Middle frontal gyrus (tissue), 1 donor: ENCODE results near the gene C1QTNF3.
"Not testable (repeated sequence)": the region's sequence is repeated elsewhere in the genome, so short reads cannot be mapped to it uniquely, and the experiment has no call there.

Experiments used
- DNase-seq: peaks from one replicate; pipeline ENCODE4 v3.0.0-alpha.2; 2015; ENCODE audit warnings: low spot score; ENCODE audit errors: extremely low spot score

C1QTNF3 gene, protein sequence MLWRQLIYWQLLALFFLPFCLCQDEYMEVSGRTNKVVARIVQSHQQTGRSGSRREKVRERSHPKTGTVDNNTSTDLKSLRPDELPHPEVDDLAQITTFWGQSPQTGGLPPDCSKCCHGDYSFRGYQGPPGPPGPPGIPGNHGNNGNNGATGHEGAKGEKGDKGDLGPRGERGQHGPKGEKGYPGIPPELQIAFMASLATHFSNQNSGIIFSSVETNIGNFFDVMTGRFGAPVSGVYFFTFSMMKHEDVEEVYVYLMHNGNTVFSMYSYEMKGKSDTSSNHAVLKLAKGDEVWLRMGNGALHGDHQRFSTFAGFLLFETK

DNA sequence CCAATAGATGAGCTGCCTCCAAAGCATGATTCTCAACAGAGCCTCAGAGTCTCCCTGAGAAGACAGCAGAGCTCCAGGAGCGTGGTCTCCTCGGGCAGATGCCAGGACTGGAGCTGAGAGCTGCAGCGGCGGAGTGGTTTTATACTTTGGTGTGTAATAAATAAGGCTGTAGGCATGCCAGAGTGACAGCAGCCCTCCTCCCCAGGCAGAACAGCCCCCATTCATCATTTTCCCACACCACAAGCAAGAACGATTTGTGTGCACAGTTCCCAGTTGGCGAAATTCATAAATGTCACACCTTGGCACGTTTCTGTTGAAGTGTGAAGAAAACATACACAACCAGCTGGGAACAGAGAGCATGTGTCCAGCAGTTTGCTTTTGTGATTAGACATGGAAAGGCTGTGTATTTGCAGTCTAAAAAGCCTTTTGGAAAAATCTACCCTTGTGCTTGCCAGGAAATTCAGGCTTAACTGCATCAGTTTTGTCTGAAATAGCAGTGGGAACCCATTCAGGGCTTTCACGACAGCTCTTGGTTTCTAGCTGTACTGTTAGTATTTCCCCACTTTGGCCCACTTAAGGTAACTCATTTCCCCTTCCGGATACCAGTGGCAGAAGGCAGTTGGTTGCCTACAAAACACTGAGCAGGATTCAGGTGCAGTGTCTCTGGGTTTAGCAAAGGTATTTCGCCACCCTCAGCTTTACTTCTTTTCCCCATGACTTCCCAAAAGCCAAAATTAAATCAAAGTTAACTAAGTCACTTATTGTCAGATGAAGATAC is at the start of gene C1QTNF3:
TSS of gene C1QTNF3 (minus strand) at position 115 of the 778 bp plus-strand sequence. CDS start at position 27, 88 bp downstream.
- DNase-seq = peak; percentile 37

DNA sequence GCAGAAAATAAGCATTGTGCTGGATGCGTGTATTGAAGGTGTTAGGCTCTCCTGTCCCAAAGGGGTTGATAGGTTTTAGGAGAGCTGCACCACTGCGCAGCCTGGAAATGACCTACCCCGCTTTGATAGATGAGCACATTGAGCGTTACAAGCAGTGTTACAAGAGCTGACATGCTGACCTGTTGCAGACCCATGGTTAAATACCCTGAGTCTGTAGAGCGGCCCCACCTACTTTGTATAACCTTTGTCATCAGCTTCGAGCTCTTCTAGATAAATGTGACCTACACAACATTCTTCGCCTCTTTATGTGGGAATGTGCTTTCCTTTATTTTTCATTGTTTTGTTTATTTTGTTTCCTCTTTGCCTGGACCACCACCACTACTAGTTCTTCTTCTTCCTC is 48.0 kb upstream of the C1QTNF3 start:
- not testable (repeated sequence) for DNase-seq

DNA sequence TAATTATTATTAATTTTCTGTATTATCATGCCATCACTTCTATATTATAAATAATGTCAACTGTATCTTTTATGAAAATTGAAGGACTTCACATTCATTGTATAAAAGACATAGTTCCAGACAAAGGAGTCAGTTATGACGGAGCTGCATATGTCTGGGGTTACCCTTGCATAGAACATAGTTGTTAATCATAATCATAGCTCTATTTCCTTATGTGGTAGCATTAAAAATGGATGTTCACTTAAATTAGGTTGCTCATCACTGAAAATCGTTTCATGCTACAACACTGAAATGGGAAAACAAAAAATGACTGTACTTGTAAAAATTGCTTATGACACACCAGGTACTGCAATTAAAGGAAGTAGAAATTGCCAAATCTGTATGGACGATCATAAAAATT is 46.8 kb upstream of the C1QTNF3 start:
- DNase-seq = not testable (repeated sequence)

DNA sequence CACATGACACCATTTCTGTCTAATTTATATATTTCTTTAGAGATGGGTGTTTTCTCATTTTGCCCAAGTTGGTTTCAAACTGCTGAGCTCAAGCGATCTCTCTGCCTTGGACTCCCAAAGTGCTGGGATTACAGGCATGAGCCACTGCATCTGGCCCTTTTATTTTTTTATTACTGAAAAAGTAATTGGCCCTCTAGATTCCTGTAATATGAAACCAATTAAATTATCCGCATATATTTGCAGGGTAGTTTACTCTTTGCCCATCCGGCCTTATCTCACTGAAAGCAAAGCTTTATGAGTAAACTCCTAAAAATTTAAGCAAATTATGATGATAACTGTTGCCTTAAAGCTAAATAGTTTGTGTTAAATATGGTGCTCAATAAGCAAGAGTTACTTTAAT is 44.7 kb upstream of the C1QTNF3 start:
- not testable (repeated sequence) for DNase-seq

DNA sequence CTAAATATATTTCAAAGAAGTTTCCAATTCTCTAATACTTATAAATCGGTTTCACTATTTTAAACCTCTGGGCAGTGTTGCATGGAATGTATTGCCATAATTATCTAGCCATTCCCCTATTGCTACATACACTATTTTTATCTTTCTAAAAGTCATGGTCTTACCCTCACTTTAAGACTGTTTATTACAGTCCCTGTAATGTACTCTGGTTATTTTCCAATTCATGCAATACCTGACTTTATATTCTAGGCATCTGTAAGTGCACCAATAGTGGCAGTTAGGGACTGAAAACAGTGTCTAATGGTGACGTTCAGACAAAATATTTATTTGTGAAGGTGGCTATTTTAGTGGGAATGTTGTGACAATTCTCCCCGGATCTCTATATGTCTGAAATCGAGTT is 40.9 kb upstream of the C1QTNF3 start:
- DNase-seq = not testable (repeated sequence)

DNA sequence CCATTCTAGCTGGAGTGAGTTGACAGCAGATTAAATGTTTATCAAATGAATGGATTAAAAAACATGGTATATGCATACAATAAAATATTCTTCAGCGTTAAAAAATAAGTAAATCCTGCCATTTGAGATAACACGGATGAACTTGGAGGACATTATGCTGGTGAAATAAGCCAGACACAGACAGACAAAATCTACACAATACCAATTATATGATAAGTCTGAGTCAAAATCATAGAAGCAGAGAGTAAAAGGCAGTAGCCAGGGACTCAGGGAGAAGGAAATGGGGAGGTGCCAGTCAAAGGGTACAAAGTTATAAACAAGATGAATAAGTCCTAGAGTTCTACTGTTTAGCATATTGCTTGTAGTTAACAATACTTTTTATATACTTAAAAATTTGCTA is 36.5 kb upstream of the C1QTNF3 start:
- DNase-seq = not testable (repeated sequence)

DNA sequence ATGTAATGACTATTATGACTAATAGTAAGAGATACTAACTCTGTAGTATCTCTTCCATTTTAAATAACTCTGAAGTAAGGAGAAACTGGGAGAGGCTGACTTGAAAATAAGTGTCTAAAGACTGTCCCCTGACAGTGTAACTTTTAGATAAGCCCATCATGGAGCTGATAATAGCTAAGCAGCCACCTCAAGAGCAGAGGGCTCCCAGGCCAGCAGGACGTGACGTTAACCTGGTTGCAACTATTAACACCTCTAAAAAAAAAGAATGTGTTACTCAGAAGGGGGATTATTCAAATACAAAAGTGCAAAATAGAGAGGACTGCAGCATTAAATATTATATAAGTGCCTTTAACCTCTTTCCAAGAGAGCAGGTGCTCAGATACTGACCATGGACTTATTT is 34.6 kb upstream of the C1QTNF3 start:
- not testable (repeated sequence) for DNase-seq

DNA sequence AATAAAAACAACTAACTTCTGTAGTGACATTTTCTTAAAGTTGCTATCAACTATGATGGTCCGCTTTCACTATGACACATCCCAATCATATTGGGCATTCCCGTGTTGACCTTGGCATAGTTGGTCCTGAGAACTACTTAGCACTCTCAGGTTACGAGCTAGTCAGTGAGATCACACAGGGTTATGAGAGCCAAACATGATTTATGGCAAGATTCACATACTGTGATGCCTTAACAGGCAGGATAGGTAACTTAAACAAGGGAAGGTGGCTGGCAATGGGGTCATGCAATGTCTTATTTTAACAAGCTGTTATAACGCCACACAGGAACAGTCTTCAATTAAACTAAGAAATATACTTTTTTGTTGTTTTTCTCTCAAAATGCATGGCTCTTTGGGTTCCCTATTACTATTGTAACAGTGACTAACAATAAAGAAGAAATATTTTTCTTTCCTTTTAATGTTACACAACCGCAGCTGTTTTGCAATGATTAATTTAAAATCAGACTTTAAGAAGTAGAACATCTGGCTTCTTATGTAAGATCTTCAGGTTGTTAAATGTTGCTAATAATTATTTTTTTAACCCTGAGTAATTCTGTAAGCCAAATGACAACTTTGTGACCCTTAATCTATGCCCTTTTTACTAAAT is 33.8 kb upstream of the C1QTNF3 start:
- not testable (repeated sequence) for DNase-seq

DNA sequence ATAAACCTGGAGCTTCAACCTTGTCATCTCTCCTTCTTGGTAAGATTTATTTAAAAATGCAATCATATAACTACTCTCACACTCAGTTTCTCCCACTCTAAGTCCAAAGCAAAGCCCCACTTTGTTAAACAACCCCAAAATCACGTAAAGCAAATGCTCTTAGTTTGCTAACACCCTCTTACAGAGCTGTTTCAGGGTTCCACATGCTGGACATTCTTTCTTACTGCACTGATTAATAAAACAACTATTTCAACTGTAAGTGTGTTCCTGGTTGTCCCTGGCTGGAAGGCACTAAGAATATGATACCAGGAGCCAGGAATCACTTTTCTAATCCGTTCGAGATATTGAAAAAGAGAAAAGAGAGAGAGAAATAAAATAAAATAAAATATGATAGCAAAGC is 31.5 kb upstream of the C1QTNF3 start:
- DNase-seq = not testable (repeated sequence)

DNA sequence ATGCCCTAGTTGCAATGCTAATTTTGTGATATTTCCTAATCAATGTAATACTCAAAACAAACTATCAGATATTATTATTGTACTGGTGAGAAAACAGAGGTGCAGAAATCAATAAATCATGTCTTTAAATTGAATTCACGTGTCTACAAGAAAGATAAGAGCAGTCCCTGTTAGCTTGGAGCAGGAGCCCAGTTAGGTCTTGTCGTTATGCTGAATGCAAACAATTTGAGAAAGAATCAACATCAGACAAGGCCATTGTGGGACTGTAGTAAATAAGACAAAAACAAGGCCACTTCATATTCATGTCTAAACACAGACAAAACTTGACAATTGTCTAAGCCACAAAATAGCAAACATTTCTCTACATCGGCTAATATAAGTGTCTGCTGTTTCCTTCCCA is 31.1 kb upstream of the C1QTNF3 start:
- not testable (repeated sequence) for DNase-seq

DNA sequence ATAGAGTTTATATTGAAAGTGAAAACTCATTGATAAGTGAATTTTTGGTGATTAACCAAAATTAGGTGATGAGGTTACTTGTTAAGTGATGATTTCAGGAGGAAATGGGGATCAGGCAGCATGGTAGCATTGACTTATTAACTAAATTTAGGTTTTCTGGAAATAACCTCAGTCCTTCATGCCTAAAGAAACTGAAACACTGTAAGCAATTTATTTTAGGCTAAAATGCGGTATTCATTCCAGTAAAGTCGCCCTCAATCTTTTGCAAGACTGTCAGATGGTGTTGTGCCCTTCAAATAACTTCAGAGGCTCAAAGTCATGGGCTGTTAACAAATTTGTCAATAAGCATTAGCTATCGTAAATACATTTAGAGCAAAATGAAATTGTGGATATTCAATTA is 27.6 kb upstream of the C1QTNF3 start:
- not testable (repeated sequence) for DNase-seq

DNA sequence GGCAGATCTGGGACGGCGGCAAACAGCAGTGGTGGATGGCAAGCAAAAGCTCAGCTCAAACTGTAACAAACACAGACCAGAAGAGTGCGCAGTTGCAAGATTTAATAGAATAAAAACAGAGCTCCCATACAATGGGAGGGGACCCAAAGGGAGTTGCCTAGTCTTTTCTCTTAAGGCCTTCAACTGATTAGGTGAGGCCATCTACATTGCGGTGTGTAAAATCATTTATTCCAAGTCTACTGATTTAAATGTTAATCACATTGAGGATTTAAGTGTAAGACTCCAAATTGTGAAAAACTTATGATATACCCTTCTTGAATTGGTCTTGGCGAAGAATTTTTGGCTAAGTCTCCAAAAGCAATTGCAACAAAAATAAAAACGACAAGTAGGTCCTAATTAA is 21.6 kb upstream of the C1QTNF3 start:
- DNase-seq = no peak

DNA sequence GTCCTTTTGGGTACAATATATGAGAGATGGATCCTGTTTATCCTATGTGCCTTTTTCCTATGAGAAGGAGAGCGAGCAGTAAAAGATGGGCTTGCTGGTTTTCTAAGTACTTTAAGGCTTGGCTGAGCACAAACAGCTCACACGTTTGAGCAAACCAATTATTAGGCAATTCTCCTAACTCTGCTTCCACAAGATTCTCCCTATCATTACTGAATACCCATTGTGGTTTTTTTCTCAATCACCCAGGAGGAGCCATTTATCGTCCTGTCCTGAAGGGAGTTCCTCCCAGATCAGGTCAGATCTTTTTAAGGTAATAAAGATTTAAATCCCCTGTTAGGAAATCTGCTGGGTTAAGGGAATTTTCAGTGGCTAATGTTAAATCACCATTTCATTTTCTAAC is 19.4 kb upstream of the C1QTNF3 start:
- no peak for DNase-seq

DNA sequence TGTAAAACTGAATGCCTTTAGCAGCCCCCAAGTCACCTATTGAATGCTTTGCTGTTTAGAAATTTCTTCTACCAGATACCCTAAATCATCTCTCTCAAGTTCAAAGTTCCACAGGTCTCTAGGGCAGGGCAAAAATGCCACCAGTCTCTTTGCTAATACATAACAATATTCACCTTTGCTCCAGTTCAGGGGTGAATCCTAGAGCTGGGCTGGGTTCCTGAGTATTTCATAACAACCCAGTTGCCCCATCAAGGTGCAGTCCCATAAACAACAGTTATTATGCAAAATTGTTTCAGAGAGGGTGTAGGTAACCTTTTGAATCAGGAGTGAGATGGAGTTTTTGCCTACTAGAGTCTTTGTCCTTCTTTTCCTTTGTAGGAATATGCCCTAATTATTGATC is 19.0 kb upstream of the C1QTNF3 start:
- no peak for DNase-seq

DNA sequence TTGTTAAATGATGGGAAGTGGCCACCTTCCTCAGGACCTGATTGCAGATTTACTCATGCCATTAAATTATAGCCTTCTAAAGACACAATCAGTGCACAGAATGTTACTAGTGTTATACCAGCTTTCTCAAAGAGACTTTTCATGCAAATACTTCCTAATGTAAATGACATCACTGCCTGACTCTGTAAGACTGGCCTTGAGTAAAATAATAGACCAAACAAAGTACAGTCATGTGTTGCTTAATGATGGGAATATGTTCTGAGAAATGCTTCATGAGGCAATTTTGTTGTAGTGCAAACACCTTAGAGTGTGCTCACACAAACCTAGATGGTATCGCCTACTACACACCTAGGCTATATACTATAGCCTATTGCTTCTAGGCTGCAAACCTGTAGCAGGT is 17.0 kb upstream of the C1QTNF3 start:
- DNase-seq = no peak

DNA sequence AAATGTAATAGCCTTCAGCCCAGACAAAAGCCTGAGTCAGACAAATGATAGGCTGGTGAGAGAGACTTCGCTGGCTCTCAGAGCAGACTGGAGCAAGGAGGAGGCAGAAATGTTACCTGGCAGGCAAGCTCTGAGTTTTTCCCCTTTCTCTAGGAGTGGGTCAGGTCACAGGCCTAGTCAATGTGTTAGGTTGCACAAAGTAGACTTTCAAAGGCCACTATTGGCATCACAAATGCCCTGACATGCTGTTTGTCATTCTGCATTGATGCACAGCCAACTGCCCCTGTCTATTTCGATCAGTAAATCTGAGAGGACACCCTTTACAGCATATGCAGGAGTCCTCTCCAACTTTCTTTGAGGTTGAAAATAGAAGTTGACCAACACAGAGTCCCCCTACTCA is 15.5 kb upstream of the C1QTNF3 start:
- DNase-seq = no peak

DNA sequence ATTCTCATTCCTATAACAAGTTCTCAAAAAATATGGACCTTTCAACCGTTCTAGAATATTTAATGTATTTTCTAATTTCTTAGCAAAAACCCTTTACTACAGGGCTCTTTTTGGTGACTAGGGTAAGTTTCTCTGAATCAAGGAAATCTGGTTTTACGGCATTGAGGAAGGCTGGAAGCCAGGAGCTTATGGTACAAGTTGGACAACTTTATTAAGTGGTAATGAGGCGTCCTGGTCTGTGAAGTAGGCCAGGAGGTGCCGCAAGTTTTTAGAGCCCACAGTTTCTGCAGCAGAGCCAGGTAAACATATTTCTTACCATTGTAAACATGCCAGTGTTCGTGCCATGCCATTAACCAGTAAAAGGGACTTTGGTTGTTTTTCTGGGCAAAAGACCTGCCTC is 14.6 kb upstream of the C1QTNF3 start:
- DNase-seq = no peak

DNA sequence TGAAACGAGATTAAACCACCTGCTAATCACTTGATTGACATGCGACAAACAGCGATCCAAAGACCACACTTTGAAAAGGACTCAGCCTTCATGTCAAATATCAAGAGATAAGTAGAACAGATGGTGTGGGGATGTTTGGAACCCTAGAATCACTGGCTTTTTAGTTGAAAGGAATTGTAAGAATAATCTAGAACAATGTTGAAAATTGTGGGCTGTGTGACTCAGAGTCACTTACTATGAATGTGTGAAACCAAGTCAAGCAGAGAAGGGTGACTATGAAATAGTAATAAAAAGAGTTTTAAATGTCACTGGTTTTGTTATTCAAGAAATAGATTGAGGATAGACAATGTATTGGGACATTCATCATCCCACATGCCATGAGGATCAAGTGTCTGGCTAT is 14.1 kb upstream of the C1QTNF3 start:
- no peak for DNase-seq

DNA sequence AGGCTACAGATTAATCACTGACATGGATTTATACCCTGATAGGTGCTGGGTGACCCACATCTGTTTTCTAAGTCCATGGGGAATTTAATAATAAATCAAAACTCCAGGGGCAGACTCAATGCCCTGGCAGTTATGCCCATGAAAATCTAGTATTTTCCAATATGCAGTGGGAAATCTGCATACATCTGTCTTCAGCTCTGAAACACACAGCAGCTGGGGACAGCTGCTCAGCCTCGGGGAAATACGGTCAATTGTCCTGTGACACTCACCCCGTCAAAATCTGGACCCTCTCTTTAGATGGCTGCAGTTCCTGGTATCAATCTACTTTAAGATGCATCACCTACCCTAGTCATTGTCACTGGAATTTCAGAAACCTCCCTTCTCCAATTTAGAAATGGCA is 12.7 kb upstream of the C1QTNF3 start:
- DNase-seq = no peak

DNA sequence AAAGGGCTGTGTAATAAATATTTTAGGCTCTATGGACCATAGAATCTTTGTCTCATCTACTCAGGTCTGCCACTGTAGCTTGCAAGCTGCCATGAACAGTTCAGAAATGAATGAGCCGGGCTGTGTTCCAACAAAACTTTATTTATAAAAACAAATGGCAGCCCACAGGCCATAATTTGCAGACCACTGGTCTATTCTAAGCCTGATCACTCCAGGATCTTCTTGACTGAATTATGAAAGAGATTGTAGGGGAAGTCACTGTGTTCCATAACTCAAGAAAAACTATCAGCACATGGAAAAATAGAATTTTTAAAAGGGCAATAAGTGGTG is 11.4 kb upstream of the C1QTNF3 start:
- no peak for DNase-seq

DNA sequence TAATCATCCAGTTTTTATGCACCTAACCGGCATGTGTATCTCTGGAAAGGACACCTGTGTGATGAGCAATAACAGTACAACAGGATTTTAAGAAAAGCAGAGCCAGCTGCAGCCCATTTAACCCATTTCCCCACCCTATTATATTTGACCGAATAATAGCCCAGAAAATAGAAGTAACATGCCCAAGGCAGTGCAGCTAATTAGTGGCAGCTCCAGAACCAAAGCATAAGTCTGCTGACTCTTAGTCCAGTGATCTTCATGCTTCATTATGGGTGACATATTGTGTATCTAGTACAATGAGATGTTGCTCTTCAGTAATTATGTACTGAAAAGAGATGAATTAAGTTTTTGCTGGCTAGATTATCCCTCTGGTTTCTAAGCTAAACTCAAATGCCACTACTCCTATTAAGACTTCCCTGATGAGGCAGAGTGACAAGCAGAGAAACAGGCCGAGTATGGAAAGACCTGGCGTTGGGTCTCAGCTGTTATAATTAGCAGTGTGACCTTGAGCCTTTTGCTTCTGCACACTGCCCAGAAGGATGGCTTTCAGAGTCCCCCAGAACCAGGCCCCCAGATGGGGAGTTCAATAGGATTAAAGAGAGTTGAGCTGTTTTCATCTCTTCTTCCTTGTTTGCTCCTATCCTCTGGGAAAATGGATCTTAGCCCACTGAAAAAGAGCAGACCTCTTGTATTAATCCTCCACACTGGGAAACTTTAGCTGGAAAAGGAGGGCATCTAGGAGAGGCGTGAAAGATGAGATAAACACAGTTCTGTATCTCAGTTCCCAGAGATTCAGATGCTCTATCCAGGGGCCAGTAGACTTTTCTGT is 10.8 kb upstream of the C1QTNF3 start:
- no peak for DNase-seq

DNA sequence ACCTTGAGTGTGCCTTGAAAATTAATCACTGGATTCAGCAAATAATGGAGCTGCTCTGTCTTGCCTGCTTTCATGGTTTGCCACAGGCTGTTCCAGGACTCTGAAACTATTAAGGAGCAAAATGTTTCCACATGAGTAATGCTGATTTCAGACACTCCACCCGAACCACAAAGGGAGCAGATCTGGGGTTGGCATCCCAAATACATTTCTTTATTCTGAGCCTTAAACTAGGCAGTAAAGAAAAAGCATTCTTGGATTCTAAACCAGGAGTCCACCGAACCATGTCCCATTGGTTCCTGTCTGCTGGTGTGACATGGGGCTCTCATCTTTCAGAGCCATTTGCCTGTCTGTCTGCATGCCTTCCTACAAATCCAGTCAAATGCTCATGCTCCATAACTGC is 10.1 kb upstream of the C1QTNF3 start:
- no peak for DNase-seq
